Smooth muscle cell (in vitro differentiated cells): ENCODE results near the gene ANLN. TPM values are rescaled to one million over a fixed set of nuclear protein-coding genes. Genes with fewer than 3 reads are reported as not detected.
A peak's percentile ranks its signal among the peaks of the same experiment; 100 is the strongest.
"Not testable (repeated sequence)": the region's sequence is repeated elsewhere in the genome, so short reads cannot be mapped to it uniquely, and the experiment has no call there.

Experiments
- DNase-seq: peaks from one replicate; lab custom pipeline; 2025; ENCODE audit not compliant: unreplicated experiment; lab: John Stamatoyannopoulos, UW
- H2AFZ ChIP-seq: fragments of 200-600 bp; sonication (generic); 2 replicates; pipeline ENCODE4 v1.6.0; 2016; ENCODE audit warnings: antibody characterized with exemption, low read depth, mild to moderate bottlenecking
- H3F3A ChIP-seq: fragments of 200-600 bp; sonication (generic); 2 replicates; pipeline ENCODE4 v1.6.0; 2017; ENCODE audit warnings: antibody characterized with exemption, low read depth
- H3K27ac ChIP-seq: fragments of 200-600 bp; sonication (generic); 2 replicates; pipeline ENCODE4 v1.5.1; 2016; ENCODE audit warnings: low read depth, mild to moderate bottlenecking
- H3K27me3 ChIP-seq: fragments of 200-600 bp; sonication (generic); 2 replicates; pipeline ENCODE4 v1.6.1; 2016; ENCODE audit warnings: low read depth, mild to moderate bottlenecking
- H3K36me3 ChIP-seq: fragments of 200-600 bp; sonication (generic); 2 replicates; pipeline ENCODE4 v1.5.1; 2016; ENCODE audit warnings: low read depth
- H3K4me1 ChIP-seq: fragments of 200-600 bp; sonication (generic); 2 replicates; pipeline ENCODE4 v1.5.1; 2016; ENCODE audit warnings: low read depth
- H3K4me2 ChIP-seq: fragments of 200-600 bp; sonication (generic); 2 replicates; pipeline ENCODE4 v1.6.0; 2016; ENCODE audit warnings: mild to moderate bottlenecking
- H3K4me3 ChIP-seq: fragments of 200-600 bp; sonication (generic); 2 replicates; pipeline ENCODE4 v1.5.1; 2016; ENCODE audit warnings: mild to moderate bottlenecking
- H3K79me2 ChIP-seq: fragments of 200-600 bp; sonication (generic); 2 replicates; pipeline ENCODE4 v1.6.0; 2016; ENCODE audit warnings: low read depth, mild to moderate bottlenecking
- H3K9ac ChIP-seq: fragments of 200-600 bp; sonication (generic); 2 replicates; pipeline ENCODE4 v1.6.0; 2016; ENCODE audit warnings: low read depth
- H3K9me3 ChIP-seq: fragments of 200-600 bp; sonication (generic); replicated peaks from 2 replicates; pipeline ENCODE4 v1.5.1; 2016; ENCODE audit warnings: low read depth
- H4K20me1 ChIP-seq: fragments of 200-600 bp; sonication (generic); 2 replicates; pipeline ENCODE4 v1.6.0; 2016; ENCODE audit warnings: low read depth
- CTCF ChIP-seq: fragments of 200-600 bp; sonication (generic); IDR thresholded peaks from 2 replicates; pipeline ENCODE4 v1.5.1; 2017; ENCODE audit warnings: borderline replicate concordance, mild to moderate bottlenecking, antibody characterized with exemption; ENCODE audit not compliant: insufficient read depth, poor library complexity, severe bottlenecking
- WGBS: methylation state at CpG from one replicate; pipeline ENCODE4 v1.1.7; 2016; ENCODE audit warnings: low lambda C conversion rate; 5-methylcytosine and 5-hydroxymethylcytosine counted together
- polyA plus RNA-seq: library from polyadenylated mRNA; unstranded; fragments of >200 nt; fragmentation: Nextera tagmentation; extraction: Ambion mirVana; gene quantifications from 2 replicates; pipeline ENCODE4 v1.2.1, GENCODE V29; 2016
- total RNA-seq: library from RNA; depleted of rRNA; stranded (reverse); fragments of >200 nt; gene quantifications from 2 replicates; pipeline ENCODE4 v1.2.3, GENCODE V29; 2014

ANLN gene
- total and polyA plus RNA-seq, 2 experiments from 2014 or later: 9.0 to 28.7 TPM

GRCh38 chr7:36491317-36491716, 101.7 kb downstream of the ANLN start:
- Histone ChIP-seq H3K4me1 (no peaks in the 10 kb centered on the region), H3K9ac (no peak overlapping the region), H3K27me3 (no peaks in the 10 kb centered on the region), H3K4me2 (no peak overlapping the region), H3K4me3 (no peak overlapping the region), H2AFZ (no peak overlapping the region), H3K9me3 (no peaks in the 10 kb centered on the region), H3F3A (no peaks in the 10 kb centered on the region), H3K36me3 (no peaks in the 10 kb centered on the region), H4K20me1 (no peaks in the 10 kb centered on the region), H3K27ac (no peak overlapping the region), H3K79me2 (no peaks in the 10 kb centered on the region)
- no peak for TF ChIP-seq CTCF
- 89% methylated on average over 3 of the region's 3 CpGs for WGBS
- DNase-seq: no peak

GRCh38 chr7:36496576-36496975, 106.9 kb downstream of the ANLN start:
- H3K9ac ChIP-seq: no peak overlapping the region
- TF ChIP-seq CTCF: no peak
- no peaks in the 10 kb centered on the region for H4K20me1 ChIP-seq
- H3K4me2 ChIP-seq: peak overlapping the region; percentile 60
- H2AFZ ChIP-seq: no peak overlapping the region
- WGBS: 69% methylated on average over 6 of the region's 6 CpGs
- no peaks in the 10 kb centered on the region for H3F3A ChIP-seq
- peaks cover 13% of the 10 kb centered on the region for H3K4me1 ChIP-seq
- H3K27ac ChIP-seq: peak overlapping the region; percentile 58
- no peaks in the 10 kb centered on the region for H3K9me3 ChIP-seq
- no peaks in the 10 kb centered on the region for H3K36me3 ChIP-seq
- no peaks in the 10 kb centered on the region for H3K27me3 ChIP-seq
- no peak overlapping the region for H3K4me3 ChIP-seq
- DNase-seq: no peak
- no peaks in the 10 kb centered on the region for H3K79me2 ChIP-seq

- H3K4me1 ChIP-seq: peaks cover 13% of the 10 kb centered on the region
- not testable (repeated sequence) for H3K9ac ChIP-seq, H3K36me3 ChIP-seq, DNase-seq, H3F3A ChIP-seq, H3K4me3 ChIP-seq, H2AFZ ChIP-seq, H4K20me1 ChIP-seq, H3K27me3 ChIP-seq, H3K9me3 ChIP-seq, H3K79me2 ChIP-seq
- H3K27ac ChIP-seq: peak overlapping the region; percentile 58
- peak overlapping the region; percentile 65 for H3K4me2 ChIP-seq
- 35% methylated on average over 5 of the region's 6 CpGs for WGBS
These were observed 107.5 kb downstream of the ANLN start for GRCh38 chr7:36497176-36497575.

GRCh38 chr7:36497775-36498174, 108.1 kb downstream of the ANLN start:
- no peak overlapping the region for H2AFZ ChIP-seq
- no peak for DNase-seq
- WGBS: 59% methylated on average over 4 of the region's 4 CpGs

More at GRCh38 chr7:36497775-36498174, 108.1 kb downstream of the ANLN start:
- H3K36me3 ChIP-seq: no peaks in the 10 kb centered on the region
- no peaks in the 10 kb centered on the region for H3K79me2 ChIP-seq
- no peaks in the 10 kb centered on the region for H3K9me3 ChIP-seq
- H3K4me3 ChIP-seq: no peak overlapping the region
- H4K20me1 ChIP-seq: no peaks in the 10 kb centered on the region
- TF ChIP-seq CTCF: no peak
- H3K4me2 ChIP-seq: peak overlapping the region; percentile 65
- H3K9ac ChIP-seq: no peak overlapping the region
- H3K4me1 ChIP-seq: peaks cover 13% of the 10 kb centered on the region
- H3F3A ChIP-seq: no peaks in the 10 kb centered on the region
- H3K27ac ChIP-seq: no peak overlapping the region
- no peaks in the 10 kb centered on the region for H3K27me3 ChIP-seq

Other genes starting within 250 kb of the ANLN start
- gene EEPD1, start 236.6 kb upstream of the ANLN start, total RNA-seq: 0.58 and 1.5 TPM in 2 replicates
- 1.5 and 1.9 TPM in 2 replicates for gene EEPD1, start 236.6 kb upstream of the ANLN start, polyA plus RNA-seq